GM19452 (cell line): Measurements from ENCODE around the gene SH3PXD2B.
"Not testable (repeated sequence)": the region's sequence is repeated elsewhere in the genome, so short reads cannot be mapped to it uniquely, and the experiment has no call there.

ENCODE experiments used
- ATAC-seq: cut with Tn5 transposase; IDR thresholded peaks from one replicate; pipeline ENCODE4 v1.9.1; 2021; ENCODE audit not compliant: unreplicated experiment

The SH3PXD2B gene

GRCh38 chr5:172486451-172486850 is 32.1 kb upstream of the SH3PXD2B start:
- no peak for ATAC-seq

- ATAC-seq: no peak
Observed at GRCh38 chr5:172485511-172486202, 31.3 kb upstream of the SH3PXD2B start.

DNA sequence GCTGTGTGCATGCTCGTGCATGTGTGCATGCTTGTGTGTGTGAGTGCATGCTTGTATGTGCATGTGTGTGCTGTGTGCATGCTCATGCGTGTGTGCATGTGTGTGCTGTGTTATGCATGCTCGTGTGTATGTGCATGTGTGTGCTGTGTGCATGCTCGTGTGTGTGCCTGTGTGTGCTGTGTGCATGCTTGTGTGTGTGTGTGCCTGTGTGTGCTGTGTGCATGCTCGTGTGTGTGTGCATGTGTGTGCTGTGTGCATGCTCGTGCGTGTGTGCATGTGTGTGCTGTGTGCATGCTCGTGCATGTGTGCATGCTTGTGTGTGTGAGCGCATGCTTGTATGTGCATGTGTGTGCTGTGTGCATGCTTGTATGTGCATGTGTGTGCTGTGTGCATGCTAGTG is 30.3 kb upstream of the SH3PXD2B start:
- ATAC-seq: no peak

DNA sequence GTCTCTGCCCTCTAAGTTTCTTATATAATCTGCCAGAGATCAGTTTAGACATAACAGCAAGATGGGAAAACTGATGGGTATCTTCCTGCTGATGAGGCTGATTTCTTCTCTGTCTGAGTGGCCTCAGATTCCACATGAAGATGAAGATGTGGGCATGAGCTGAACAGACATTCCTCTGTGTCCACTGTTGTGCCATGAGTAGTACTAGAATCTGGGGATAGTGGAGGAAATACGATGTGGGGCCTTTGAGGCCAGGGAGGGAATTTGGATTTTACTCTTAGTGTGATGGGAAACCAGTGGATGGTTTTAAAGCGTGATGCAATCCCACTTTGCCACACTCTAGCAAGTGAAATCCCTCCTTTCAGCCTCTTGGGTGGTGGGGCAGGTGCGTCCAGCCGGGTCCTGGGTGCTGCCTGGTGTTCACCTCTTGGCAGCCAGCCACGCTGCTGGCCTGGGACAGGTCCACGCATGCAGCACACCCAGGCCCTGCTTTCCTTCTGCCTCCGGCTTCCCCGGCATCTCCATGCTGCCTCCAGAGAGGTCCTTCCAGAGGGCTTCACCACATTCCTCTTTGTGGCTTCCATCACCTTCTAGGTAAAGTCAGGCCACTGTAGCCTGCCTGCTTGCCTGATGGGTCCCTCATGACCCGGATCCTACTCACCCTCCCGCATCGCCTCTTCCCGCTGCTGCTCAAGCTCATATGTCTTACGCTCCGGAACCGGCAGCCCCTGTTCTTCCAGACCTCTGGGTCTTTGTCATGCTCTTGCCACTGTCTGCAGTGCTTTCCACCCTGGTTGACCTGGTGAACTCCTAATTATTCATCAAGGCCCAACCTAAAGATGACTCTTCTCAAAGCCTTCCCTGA is 28.1 kb upstream of the SH3PXD2B start:
- ATAC-seq: no peak

GRCh38 chr5:172481011-172481800 is 26.9 kb upstream of the SH3PXD2B start:
- no peak for ATAC-seq

- ATAC-seq: no peak
Observed at GRCh38 chr5:172479784-172480115, 25.4 kb upstream of the SH3PXD2B start.

DNA sequence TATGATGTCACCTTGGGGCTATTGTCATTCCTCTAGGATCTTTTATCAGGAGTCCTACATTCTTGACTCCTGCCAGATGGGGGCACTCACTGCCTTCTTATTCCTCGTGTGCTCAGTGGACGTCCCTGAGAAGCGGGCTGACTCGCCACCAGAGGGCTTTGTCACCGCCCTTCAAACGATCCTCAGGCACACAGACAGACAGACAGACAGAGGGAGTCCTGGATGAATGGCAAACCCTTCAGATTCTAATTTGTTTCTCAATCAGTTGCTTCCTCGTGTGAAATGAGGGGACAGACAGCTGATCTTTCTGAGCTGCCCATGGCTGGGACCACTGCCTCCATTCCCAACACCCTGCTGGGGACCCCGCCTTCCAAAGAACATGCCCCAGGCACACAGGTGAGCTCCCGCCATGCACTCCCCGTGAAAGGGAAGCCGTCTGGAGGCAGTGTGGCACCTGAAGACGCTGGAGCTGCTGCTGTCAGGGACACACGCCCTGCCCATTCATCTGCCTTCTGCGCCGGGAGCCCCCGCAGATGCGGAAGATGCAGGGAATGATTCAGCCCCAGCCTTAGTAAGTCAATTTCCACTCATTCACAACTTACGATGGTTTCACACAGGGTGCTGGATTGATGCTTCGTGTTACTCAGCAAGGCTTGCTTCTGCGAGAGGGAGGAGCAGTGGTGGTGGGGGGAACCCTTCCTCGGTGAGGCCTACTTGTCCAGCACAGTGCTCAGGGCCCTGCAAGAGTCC is 24.9 kb upstream of the SH3PXD2B start:
- peak; percentile 66 for ATAC-seq

DNA sequence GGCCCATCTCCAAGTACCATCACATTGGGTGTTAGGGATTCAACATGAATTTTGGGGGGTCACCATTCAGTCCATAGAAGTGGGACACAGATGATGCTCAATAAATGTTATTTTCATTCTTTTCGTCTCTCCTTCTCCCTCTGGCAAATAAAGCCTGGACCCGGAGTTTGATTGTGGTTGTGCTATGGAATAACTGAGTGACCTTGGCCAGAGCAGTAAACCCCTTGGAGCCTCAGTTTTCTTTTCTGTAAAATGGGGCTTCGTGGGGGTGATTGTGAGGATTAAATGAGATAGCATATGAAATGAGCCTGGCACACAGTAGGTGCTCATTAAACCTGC is 24.3 kb upstream of the SH3PXD2B start:
- ATAC-seq: not testable (repeated sequence)

GRCh38 chr5:172478256-172478655 is 23.9 kb upstream of the SH3PXD2B start:
- no peak for ATAC-seq

DNA sequence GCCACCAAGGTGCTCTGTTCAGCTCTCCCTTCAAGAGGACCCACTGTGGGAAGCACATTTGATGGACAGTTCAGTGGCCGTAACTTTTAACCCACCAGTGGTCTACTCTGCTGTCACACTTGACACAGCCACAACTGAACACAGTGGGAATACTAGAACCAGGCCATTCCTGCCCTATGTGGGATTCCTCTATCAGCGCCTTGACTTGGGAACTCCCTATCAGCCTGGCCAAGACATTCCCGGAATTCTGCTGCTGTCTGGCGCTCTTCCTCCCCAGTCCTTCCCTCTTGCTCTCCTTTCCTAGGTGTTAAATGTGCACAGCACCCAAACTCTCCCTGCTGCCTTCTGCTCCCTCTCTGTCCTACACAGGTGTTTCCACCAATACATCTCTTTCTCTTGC is 23.1 kb upstream of the SH3PXD2B start:
- no peak for ATAC-seq

- no peak for ATAC-seq
Observed at GRCh38 chr5:172474293-172474692, 20.0 kb upstream of the SH3PXD2B start.

- no peak for ATAC-seq
Observed at GRCh38 chr5:172473427-172473826, 19.1 kb upstream of the SH3PXD2B start.

DNA sequence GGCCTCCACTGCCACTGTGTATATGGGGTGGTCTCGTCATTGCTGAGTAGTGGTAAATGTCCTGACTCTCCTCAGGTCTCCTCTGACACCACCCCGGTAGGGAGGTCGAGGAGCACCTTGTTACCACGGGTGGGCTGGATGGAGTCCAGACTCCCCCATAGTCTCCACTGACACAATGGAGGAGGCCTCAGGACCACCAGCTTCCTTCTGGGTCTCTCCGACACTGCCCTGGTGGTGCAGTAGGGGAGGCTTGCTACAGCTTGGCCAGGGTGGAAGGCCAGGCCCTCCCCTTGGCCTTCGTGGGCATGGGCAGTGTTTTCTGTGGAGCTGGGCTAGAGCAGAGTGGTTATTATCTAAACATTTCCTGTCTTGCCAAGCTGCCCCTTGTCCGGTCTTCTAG is 15.4 kb upstream of the SH3PXD2B start:
- no peak for ATAC-seq

DNA sequence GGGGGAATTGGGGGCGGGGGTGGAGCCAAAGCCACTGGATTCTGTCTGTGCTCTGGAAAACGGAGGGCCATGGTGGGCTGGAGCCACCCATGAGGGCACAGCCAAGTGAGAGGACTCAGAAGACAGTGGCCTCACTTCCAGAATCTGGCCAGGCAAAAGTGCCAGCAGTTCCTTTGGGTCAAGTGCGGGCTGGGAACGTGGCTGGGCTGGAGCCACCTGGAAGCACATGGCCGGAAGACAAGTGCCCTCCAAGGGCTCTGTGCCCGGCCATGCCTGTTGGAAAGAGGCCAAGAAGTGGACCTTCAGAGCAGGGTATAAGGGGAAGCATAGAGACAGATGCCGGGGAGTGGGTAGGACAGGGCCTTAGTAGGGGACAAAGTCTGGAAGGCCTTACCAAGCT is 11.7 kb upstream of the SH3PXD2B start:
- ATAC-seq: no peak

DNA sequence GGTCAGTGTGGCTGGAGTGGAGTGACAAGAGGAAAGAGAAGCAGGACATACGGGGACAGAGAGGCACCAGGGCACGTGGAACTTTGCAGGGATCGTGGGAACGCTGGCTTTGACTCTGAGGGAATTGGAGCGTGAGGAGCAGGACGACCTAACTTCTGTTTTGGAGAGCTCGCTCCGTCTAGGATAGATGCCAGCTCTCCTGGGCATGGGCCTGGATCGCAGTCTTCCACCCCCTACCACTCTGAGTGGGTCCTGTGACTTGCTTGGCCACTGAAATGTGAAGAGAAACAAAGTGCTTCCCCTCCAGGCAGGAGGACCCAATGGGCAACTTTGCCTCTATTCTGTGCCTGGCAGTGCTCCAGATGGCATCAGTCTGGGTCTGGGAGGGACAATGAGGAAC is 8.7 kb upstream of the SH3PXD2B start:
- no peak for ATAC-seq

- ATAC-seq: no peak
Observed at GRCh38 chr5:172459783-172460165, 5.4 kb upstream of the SH3PXD2B start.

DNA sequence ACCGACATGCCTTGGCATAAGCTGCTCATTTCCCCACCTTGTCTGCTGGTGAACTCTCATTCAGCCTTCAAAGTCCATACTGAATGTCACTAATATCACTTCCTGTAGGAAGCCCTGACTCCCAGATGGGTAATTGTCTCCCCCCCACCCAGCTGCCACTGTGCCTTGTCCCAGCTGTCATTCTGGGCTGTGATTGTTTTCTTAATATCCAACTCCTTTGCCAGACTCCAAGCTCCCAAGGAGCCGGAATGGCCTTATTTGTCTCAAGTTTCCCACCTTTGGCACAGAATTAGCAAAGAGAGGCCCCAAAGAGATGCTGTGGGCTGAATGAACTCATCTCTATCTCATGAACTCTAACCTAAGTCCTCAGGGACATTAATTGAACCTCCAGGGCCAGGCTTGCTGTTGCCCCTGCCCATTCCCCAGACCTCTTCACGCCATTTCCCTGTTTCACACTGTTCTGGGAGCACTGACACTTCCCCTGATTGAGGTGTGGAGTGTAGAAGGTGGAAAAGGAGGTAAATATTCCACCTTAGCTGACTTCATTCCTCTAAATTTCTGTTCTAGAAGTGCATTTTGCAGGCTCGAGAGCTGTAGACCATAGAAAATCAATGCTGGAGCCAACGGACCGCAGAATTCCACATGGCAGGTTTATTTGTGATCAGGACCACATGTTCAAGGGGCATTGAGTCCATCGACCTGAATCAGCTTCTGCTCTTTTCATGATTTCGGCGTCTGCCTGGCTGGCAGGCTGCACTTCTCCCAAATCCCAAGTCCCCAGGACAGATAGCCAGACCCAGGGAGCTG is 4.9 kb upstream of the SH3PXD2B start:
- ATAC-seq: no peak

DNA sequence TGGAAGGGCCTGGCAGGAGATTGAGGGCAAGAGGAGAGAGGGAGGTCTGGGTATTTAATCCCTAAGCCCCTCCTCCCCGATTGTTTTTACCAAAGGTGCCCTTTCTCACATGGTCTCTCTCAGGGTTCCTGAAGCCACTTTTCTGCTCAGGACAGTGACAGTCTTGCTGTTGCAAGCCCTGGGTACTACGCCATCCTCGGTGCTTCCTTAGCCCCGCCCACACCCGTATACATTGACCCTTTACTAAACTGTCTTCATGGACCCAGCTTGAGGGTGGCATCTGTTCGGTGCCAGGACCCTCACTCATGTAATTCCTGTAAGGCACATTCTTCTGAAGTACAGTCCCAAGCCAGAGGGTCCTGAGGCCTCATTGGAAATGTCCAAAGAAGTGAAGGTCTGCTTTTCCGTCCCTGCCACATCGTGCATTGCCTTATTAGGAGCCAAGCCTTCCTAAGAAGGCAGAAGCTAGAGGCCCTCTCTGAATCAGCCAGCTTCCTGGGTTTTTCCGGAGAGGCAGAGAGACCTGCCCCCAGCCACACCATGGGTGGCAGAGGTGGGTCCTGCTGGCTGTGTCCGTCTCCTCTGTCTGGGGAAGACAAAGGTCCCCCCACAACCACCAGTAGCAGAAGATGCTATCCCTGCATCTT is 1.9 kb upstream of the SH3PXD2B start:
- no peak for ATAC-seq

DNA sequence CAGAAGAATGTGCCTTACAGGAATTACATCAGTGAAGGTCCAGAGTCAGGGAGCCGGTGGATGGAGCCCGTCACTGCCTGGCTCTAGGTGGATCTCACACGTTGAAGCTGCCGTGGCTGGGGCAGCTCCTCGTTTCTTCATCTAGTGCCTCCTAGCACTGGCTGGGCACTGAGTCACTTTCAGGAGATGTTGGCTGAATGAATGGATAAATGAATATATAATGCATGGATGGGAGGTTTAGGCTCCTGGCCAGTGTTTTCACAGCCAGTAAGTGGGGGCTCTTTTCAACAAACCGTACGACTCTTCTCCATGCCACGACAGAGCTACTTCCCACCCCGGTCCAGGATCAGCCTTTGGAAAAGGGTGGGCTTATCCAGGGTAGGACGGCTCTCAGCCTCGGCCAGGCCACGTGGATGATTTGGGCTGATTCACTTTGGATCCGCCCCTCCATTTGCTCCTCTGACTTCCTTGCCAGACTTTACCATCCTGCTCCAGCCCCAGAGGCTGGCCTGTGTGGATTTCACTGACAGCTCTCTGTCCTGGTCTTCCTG is 1.3 kb upstream of the SH3PXD2B start:
- ATAC-seq: no peak

DNA sequence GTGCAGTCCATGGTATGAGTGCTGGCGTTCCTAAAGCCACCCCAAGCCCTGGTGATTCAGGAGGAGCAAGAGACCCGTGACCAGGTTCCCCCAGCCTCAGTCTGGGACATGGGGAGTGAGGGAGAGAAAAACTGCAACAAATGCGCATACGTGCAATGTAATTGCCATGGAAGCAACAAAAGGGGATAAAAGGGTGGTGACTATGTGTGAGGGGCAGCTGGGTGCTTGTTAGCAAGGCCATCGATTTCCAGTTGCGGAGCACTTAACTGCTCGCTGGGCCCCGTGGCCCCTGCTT is 709 bp upstream of the SH3PXD2B start:
- no peak for ATAC-seq
